ENCODE results near the gene CPNE2. TPM values are rescaled to one million over a fixed set of nuclear protein-coding genes. Genes with fewer than 3 reads are reported as not detected.

CPNE2 gene
- total and polyA plus RNA-seq, 2 of the 8 experiments (the other 6 are each of a cell fraction or from before 2014, with no cell fraction given): 10.6 to 39.5 TPM

GRCh38 chr16:57178793-57179212 is 86.4 kb downstream of the CPNE2 start:
- no peak for FAIRE-seq
- H3K4me2 ChIP-seq (ENCODE audit: insufficient read depth in 1 of 2, low read depth in 2 of 2, low read length in 2 of 2): no peak overlapping the region

More at GRCh38 chr16:57178793-57179212, 86.4 kb downstream of the CPNE2 start:
- Histone ChIP-seq H2BK20ac (ENCODE audit: low read length) (no peak overlapping the region), H3K56ac (replicated peaks; ENCODE audit: insufficient read length, low read depth, low read length) (no peak overlapping the region), H3K36me3 (ENCODE audit: control insufficient read depth in 2 of 4, insufficient read depth in 4 of 4, low read length in 3 of 4) (peaks cover 0 to under 1% (median 0%) of the 10 kb centered on the region in 4 experiments; a peak in 2 of 8 replicates), H3K23ac (ENCODE audit: insufficient read length) (no peak overlapping the region), H2BK15ac (ENCODE audit: low read length) (no peak overlapping the region), H3K14ac (ENCODE audit: insufficient read length) (no peak overlapping the region), H3K4me1 (replicated peaks in 1 of 4; ENCODE audit: control insufficient read depth in 3 of 4, insufficient read depth in 4 of 4, low read length in 3 of 4) (peaks cover 0 to 2% (median under 1%) of the 10 kb centered on the region in 4 experiments; a peak in 3 of 7 replicates), H3K9me3 (ENCODE audit: insufficient read depth in 2 of 2, low read depth in 1 of 2, low read length in 1 of 2) (no peaks in the 10 kb centered on the region), H3K27ac (ENCODE audit: low read depth, low read length) (no peak overlapping the region), H4K91ac (replicated peaks; ENCODE audit: insufficient read length, low read length) (no peak overlapping the region), H3K4ac (replicated peaks; ENCODE audit: insufficient read length, low read depth, low read length) (no peak overlapping the region), H2AFZ (ENCODE audit: low read length) (no peak overlapping the region), H3K79me1 (ENCODE audit: low read depth, low read length) (peaks cover 8% of the 10 kb centered on the region; the same call in 1 of the 2 replicates), H4K8ac (ENCODE audit: extremely low read depth, insufficient read depth, low read length) (no peak overlapping the region), H2BK5ac (ENCODE audit: low read depth, low read length) (no peak overlapping the region), H2BK12ac (ENCODE audit: low read depth, low read length) (no peak overlapping the region), H3K79me2 (ENCODE audit: control insufficient read depth in 1 of 2, insufficient read depth in 2 of 2, low read length in 2 of 2) (peaks cover 0 to 51% of the 10 kb centered on the region in 2 experiments), H4K5ac (ENCODE audit: insufficient read length, low read depth, low read length) (no peak overlapping the region), H2BK120ac (replicated peaks; ENCODE audit: low read depth, low read length) (no peak overlapping the region), H3K27me3 (replicated peaks in 1 of 4; ENCODE audit: control insufficient read depth in 3 of 4, extremely low read depth in 1 of 4, insufficient read depth in 3 of 4, low read length in 3 of 4) (no peaks in the 10 kb centered on the region), H2AK5ac (ENCODE audit: low read depth, low read length) (no peak overlapping the region), H3K18ac (ENCODE audit: extremely low read depth, low read length) (no peak overlapping the region), H3K4me3 (ENCODE audit: extremely low read depth in 1 of 4, insufficient read depth in 2 of 4, low read depth in 3 of 4, low read length in 4 of 4) (no peak overlapping the region), H3K9ac (replicated peaks in 1 of 4; ENCODE audit: extremely low read depth in 1 of 4, low read depth in 3 of 4, low read length in 3 of 4) (no peak overlapping the region), H4K20me1 (replicated peaks in 1 of 2; ENCODE audit: control insufficient read depth in 1 of 2, insufficient read depth in 2 of 2, low read length in 2 of 2) (no peaks in the 10 kb centered on the region), H3K23me2 (ENCODE audit: low read depth, low read length) (no peaks in the 10 kb centered on the region; the same call in 1 of the 2 replicates)
- no peak for TF ChIP-seq POLR2A (IDR thresholded peaks at IDR 0.05; ENCODE audit: control extremely low read depth in 1 of 2, low read depth in 2 of 2, low read length in 2 of 2)
- 0 out of 2 replicates have a peak, but pooled peaks have one; percentile 16 for TF ChIP-seq TEAD4 (IDR thresholded peaks at IDR 0.05; ENCODE audit: low read depth, low read length)
- TF ChIP-seq SAP30 (IDR thresholded peaks at IDR 0.05; ENCODE audit: insufficient read depth, insufficient replicate concordance, low read length): no peak
- no peak for TF ChIP-seq SP4 (IDR thresholded peaks at IDR 0.05; ENCODE audit: low read length)
- 78% methylated on average over 4 of the region's 4 CpGs; no CpG with 5 or more reads in 1 of the 2 experiments for WGBS, 2 experiments (ENCODE audit: extremely low coverage in 1 of 2, insufficient coverage in 1 of 2, insufficient read length in 1 of 2, insufficient replicate concordance in 2 of 2, low coverage in 1 of 2, low lambda C conversion rate in 2 of 2, missing lambda C conversion rate in 1 of 2)
- ChIA-PET POLR2A (ENCODE audit: partially characterized antibody) (interaction anchor here (0.8 to 2.4 kb wide), 3 partner anchors 10 to 27 kb away, joined by 3 to 8 read pairs (median 3); no protein-coding TSS in a partner anchor), CTCF (ENCODE audit: partially characterized antibody) (interaction anchor here (0.6 to 1.6 kb wide), 2 partner anchors 10 to 198 kb away, joined by 3 to 5 read pairs; no protein-coding TSS in a partner anchor)
- no peak for DNase-seq (ENCODE audit: low read depth in 1 of 2, low spot score in 2 of 2)
